H7 (cell line): Measurements from ENCODE around the gene SALL2. TPM values are rescaled to one million over a fixed set of nuclear protein-coding genes. Genes with fewer than 3 reads are reported as not detected.

ENCODE experiments used
- DNase-seq: peaks from one replicate; pipeline ENCODE4 v3.0.0; 2012
- H3K27me3 ChIP-seq: 2 replicates; pipeline ENCODE4 v1.6.0; 2011; ENCODE audit warnings: mild to moderate bottlenecking, low read length; ENCODE audit not compliant: control insufficient read depth, insufficient read depth
- H3K36me3 ChIP-seq: replicated peaks from 2 replicates; pipeline ENCODE4 v1.5.1; 2011; ENCODE audit warnings: low read length; ENCODE audit not compliant: control insufficient read depth, insufficient read depth
- H3K4me3 ChIP-seq: 2 replicates; pipeline ENCODE4 v1.5.1; 2011; ENCODE audit warnings: low read depth, mild to moderate bottlenecking, control low read depth, low read length, moderate library complexity; ENCODE audit not compliant: insufficient read depth
- total RNA-seq: library from RNA; depleted of rRNA; stranded (reverse); fragments of >200 nt; shearing (Covaris generic); gene quantifications from 2 replicates; pipeline ENCODE4 v1.2.3, GENCODE V29; 2014; rRNA removed

SALL2 gene
- total RNA-seq, 1 experiment from 2014 or later = 123 TPM

DNA sequence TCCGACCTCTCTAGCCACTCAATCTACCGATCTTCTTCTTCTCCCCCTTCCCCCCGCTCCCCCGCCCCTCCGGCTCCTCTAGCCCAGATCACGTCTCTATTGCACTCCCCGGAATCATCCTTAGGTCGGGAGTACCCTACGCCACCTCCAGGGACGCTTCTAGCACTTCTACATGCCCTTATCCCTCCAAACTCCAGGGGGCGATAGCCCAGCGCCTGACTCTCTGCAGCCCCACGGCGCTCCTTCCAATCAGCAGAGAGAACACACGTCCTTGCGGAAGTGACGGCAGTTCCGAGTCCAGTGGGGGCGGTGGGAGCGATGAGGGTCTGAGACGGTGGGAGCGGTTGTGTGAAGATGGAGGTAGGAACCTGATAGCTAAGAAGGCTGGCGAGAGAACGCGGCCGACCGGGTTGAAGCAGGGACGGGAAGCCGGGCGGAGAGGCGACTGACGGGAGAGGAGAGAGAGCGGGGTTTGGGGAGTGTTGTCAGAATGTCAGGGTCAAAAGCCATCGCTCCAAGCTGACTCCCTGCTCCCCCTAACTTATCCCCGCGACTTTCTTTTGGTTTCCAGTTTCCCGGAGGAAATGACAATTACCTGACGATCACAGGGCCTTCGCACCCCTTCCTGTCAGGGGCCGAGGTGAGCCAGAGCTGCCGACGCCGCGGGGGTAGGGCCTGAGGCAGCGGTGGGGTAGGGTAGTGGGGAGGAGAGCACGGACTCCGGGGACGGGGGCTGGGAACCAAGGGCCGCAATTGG lies 49.0 kb downstream of the SALL2 start, which contains the start of the genes RAB2B and TOX4:
Gene RAB2B (minus strand): TSS at position 35 of the 757 bp plus-strand sequence. CDS start 87 bp downstream, outside the sequence.
Gene TOX4 (plus strand): TSS at position 271 of the 757 bp plus-strand sequence. CDS start 84 bp downstream, at position 355.
- Histone ChIP-seq H3K36me3 (no peaks in the 10 kb centered on the region), H3K4me3 (peak within 1 kb of the TSS; percentile 82), H3K27me3 (no peaks in the 10 kb centered on the region)
- peak; percentile 93 for DNase-seq

DNA sequence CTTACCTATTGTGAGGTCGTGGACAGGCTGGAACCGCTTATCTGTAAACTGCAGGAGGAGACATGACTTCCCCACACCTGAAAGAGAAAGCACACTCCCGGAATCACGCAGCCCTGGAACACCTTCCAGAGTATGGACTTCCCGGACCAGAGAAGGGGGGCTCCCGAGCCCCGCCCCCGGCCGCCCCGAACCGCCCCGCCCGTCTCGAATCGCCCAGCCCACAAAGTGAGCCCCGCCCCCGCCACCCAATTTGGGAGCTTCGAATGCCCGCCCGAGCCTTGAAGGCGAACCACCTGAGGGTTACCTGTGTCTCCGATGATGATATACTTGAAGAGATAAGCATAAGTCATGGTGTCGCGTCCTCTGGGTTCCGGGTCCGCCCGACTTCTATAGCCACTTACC lies 49.6 kb downstream of the SALL2 start:
- H3K27me3 ChIP-seq = no peaks in the 10 kb centered on the region
- no peaks in the 10 kb centered on the region for H3K36me3 ChIP-seq
- H3K4me3 ChIP-seq = peak overlapping the region; percentile 59
- DNase-seq = peak; percentile 91

DNA sequence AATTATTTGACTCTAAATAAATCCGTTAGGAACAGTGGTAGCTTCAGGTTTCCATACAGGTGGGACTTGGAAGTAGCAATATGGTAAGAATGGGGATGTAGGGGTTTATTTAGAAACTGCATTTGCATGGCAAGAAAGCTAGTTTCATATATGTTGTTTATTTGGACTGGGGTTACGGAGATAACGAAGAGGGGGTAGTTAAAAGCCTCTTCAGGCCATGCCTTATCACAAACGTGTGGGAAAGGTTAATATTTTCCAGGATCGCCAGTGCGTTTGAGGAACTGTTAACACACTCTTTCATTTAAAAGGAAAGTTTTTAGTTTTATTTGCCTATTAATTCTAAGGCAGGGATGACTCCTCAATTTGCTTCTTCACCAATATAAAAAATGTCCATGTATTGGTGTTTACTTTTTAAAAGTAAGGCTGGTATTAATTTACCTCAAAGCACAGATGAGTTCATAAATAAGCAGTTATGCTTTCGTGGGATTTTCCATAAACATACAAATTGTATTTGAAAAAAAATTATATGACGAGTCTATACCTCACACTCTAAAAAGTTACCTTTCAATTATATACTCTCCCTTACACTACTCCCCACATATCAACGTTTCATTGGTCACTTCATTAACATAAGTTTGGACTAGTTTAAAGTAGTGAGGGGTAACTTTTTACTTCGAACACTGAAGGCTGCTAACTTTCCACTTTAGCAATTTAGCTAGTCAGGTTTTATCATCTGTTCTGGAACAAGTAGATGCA lies 50.2 kb downstream of the SALL2 start:
- Histone ChIP-seq H3K4me3 (peak overlapping the region; percentile 59), H3K27me3 (no peaks in the 10 kb centered on the region), H3K36me3 (no peaks in the 10 kb centered on the region)
- no peak for DNase-seq

Other genes with a start within 250 kb of the SALL2 start
- 0.11 and 0.14 TPM in 2 replicates for gene RPGRIP1, start 246.3 kb downstream of the SALL2 start, total RNA-seq
- gene SUPT16H, start 142.3 kb downstream of the SALL2 start, total RNA-seq = 145 and 161 TPM in 2 replicates
- 64.1 and 73.8 TPM in 2 replicates for gene CHD8, start 70.2 kb downstream of the SALL2 start, total RNA-seq
- gene RAB2B, start 49.4 kb downstream of the SALL2 start, total RNA-seq = 21.5 and 26.8 TPM in 2 replicates
- gene TOX4, start 49.2 kb downstream of the SALL2 start, total RNA-seq = 23.5 and 30.5 TPM in 2 replicates
- 109 and 111 TPM in 2 replicates for gene METTL3, start 15.0 kb downstream of the SALL2 start, total RNA-seq
- not detected in 2 replicates for gene OR10G3, start 53.7 kb upstream of the SALL2 start, total RNA-seq
- gene OR10G2, start 108.6 kb upstream of the SALL2 start, total RNA-seq = not detected in 2 replicates
- gene OR4E2, start 127.5 kb upstream of the SALL2 start, total RNA-seq = not detected in 2 replicates
- gene OR4E1, start 147.5 kb upstream of the SALL2 start, total RNA-seq = not detected in 2 replicates